ENCODE data around the gene SPAG6.

SPAG6 gene

DNA sequence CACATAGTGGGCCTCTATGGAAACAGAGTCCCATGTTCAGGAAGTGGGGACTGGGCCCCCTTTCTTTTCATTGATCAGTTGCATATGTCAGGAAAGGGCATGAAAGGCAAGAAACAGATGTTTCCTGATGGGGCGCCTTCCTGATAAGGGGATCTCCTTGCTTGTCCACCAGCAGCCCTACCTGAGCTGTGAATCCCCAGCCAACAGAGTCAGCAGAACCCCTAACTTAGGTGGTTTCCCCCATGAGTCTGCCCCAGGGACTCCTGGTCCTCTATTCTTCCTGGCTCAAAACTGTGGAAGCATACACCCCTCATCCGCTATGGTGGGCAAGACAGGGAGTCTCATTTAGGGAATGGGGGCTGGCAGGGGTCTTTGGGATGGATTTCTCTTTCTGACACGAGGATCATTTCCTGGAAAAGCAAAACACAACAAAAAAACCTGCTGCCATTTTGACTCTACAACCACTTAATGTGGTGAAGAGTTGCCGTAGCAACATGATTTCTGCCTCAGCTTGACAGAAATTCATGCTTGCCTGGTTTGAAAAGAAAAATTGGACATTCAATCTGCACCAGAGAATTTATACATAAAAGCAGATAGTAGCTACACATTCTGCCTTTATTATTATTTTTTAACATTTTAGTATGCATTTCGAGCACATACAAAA is 119.8 kb downstream of the SPAG6 start:
- Histone ChIP-seq H3K9me3 (no peaks in the 10 kb centered on the region), H3K4me1 (no peaks in the 10 kb centered on the region), H3K27me3 (no peaks in the 10 kb centered on the region), H3K36me3 (no peaks in the 10 kb centered on the region), H3K4me3 (ENCODE audit: low read depth, low read length) (no peak overlapping the region)
- TF ChIP-seq, protein P1, sequence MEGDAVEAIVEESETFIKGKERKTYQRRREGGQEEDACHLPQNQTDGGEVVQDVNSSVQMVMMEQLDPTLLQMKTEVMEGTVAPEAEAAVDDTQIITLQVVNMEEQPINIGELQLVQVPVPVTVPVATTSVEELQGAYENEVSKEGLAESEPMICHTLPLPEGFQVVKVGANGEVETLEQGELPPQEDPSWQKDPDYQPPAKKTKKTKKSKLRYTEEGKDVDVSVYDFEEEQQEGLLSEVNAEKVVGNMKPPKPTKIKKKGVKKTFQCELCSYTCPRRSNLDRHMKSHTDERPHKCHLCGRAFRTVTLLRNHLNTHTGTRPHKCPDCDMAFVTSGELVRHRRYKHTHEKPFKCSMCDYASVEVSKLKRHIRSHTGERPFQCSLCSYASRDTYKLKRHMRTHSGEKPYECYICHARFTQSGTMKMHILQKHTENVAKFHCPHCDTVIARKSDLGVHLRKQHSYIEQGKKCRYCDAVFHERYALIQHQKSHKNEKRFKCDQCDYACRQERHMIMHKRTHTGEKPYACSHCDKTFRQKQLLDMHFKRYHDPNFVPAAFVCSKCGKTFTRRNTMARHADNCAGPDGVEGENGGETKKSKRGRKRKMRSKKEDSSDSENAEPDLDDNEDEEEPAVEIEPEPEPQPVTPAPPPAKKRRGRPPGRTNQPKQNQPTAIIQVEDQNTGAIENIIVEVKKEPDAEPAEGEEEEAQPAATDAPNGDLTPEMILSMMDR (IDR thresholded peaks at IDR 0.05; ENCODE audit: low read depth, low read length): no peak
- DNase-seq: no peak

DNA sequence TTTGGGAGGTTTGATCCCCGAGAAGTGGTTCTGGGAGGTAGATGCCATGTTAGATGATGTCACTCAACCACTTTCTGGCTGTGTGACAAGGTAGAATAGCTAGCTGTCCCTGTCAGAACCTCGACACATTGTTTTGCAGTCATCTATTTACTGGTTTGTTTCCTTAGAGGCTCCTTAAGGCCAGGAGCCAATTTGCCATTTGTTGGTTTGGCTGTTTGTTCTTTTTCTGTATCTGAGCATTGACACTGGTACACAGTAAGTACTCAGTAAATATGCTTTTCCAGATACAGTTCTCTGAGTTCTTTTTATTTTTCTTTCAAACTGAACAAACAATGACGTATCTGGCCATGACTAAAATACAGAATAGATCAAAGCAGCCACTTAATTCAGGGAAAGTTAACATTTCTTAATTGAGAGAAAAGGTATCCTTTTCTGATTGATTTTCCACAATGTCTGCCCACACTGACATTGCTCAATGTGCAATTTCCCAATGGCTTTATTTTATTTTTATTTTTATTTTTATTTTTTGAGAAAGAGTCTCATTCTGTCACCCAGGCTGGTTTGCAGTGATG is 121.6 kb downstream of the SPAG6 start:
- DNase-seq: no peak
- TF ChIP-seq, protein P1 (IDR thresholded peaks at IDR 0.05; ENCODE audit: low read depth, low read length): no peak
- no peaks in the 10 kb centered on the region for H3K4me1 ChIP-seq
- H3K27me3 ChIP-seq: no peaks in the 10 kb centered on the region
- no peak overlapping the region for H3K4me3 ChIP-seq (ENCODE audit: low read depth, low read length)
- no peaks in the 10 kb centered on the region for H3K9me3 ChIP-seq
- no peaks in the 10 kb centered on the region for H3K36me3 ChIP-seq
